Endodermal cell (in vitro differentiated cells): Measurements from ENCODE around the gene KIAA1671. TPM values are rescaled to one million over a fixed set of nuclear protein-coding genes. Genes with fewer than 3 reads are reported as not detected.

Source experiments
- DNase-seq: peaks from one replicate; pipeline ENCODE4 v3.0.0-alpha.2; 2017
- H3K27ac ChIP-seq: 2 replicates; pipeline ENCODE4 v1.5.1; 2013; ENCODE audit warnings: mild to moderate bottlenecking, low read depth, low read length, moderate library complexity
- H3K27me3 ChIP-seq: 2 replicates; pipeline ENCODE4 v1.6.1; 2013; ENCODE audit warnings: mild to moderate bottlenecking, low read length, moderate library complexity; ENCODE audit not compliant: insufficient read depth, control insufficient read depth, poor library complexity, severe bottlenecking
- H3K36me3 ChIP-seq: 2 replicates; pipeline ENCODE4 v1.7.0; 2013; ENCODE audit warnings: mild to moderate bottlenecking, low read length, moderate library complexity; ENCODE audit not compliant: control insufficient read depth, insufficient read depth
- H3K4me1 ChIP-seq: one replicate; pipeline ENCODE4 v1.7.0; 2013; ENCODE audit warnings: low read length; ENCODE audit not compliant: control insufficient read depth, insufficient read depth
- H3K4me3 ChIP-seq: 2 replicates; pipeline ENCODE4 v1.5.1; 2013; ENCODE audit warnings: mild to moderate bottlenecking, low read length, moderate library complexity
- H3K9ac ChIP-seq: 2 replicates; pipeline ENCODE4 v1.6.1; 2013; ENCODE audit warnings: mild to moderate bottlenecking, low read length, moderate library complexity; ENCODE audit not compliant: poor library complexity, severe bottlenecking; ENCODE audit errors: extremely low read depth
- H3K9me3 ChIP-seq: 2 replicates; pipeline ENCODE4 v1.6.1; 2013; ENCODE audit warnings: mild to moderate bottlenecking, low read length, moderate library complexity; ENCODE audit not compliant: control insufficient read depth
- H3K27ac Mint-ChIP-seq: 2 replicates; pipeline ENCODE4 v1.8.0; 2020; ENCODE audit warnings: mixed read lengths
- H3K27me3 Mint-ChIP-seq: 2 replicates; pipeline ENCODE4 v1.8.0; 2021; ENCODE audit warnings: mild to moderate bottlenecking, mixed read lengths; ENCODE audit not compliant: insufficient read depth
- H3K36me3 Mint-ChIP-seq: 2 replicates; pipeline ENCODE4 v1.8.0; 2020; ENCODE audit warnings: low read depth, mixed read lengths
- H3K4me1 Mint-ChIP-seq: 2 replicates; pipeline ENCODE4 v1.8.0; 2020; ENCODE audit warnings: mixed read lengths
- H3K4me3 Mint-ChIP-seq: 2 replicates; pipeline ENCODE4 v1.8.0; 2020; ENCODE audit warnings: mild to moderate bottlenecking, moderate library complexity, mixed read lengths
- H3K9me3 Mint-ChIP-seq: 2 replicates; pipeline ENCODE4 v1.8.0; 2020; ENCODE audit warnings: mild to moderate bottlenecking, mixed read lengths
- WGBS, 2 experiments: methylation state at CpG; one replicate each; pipeline versions ENCODE4 v1.1.5 to v1.1.7; 2013; ENCODE audit warnings: missing lambda C conversion rate in 2 of 2, mixed read lengths in 1 of 2; ENCODE audit not compliant: insufficient coverage in 1 of 2, insufficient read length in 1 of 2; 5-methylcytosine and 5-hydroxymethylcytosine counted together
- total RNA-seq, 2 donors: library from RNA; stranded (reverse); fragmentation: NEBNext Ultra II Directional in 1 of 2; extraction: Animal tissue kit (Norgen Biotek cat#: 25700) in 1 of 2; gene quantifications; 2 replicates in 1 of 2; 3 replicates in 1 of 2; pipeline ENCODE4 v1.2.1, GENCODE V29; 2021
- TF ChIP-seq, protein P1 (sequence below): fragments of 200-600 bp; sonication (generic); conservative IDR thresholded peaks from 2 replicates; pipeline ENCODE4 v1.5.0; 2021; ENCODE audit warnings: antibody characterized with exemption, mild to moderate bottlenecking

Gene KIAA1671
- total RNA-seq, 2 donors from 2014 or later: 38.8 to 43.7 TPM

DNA sequence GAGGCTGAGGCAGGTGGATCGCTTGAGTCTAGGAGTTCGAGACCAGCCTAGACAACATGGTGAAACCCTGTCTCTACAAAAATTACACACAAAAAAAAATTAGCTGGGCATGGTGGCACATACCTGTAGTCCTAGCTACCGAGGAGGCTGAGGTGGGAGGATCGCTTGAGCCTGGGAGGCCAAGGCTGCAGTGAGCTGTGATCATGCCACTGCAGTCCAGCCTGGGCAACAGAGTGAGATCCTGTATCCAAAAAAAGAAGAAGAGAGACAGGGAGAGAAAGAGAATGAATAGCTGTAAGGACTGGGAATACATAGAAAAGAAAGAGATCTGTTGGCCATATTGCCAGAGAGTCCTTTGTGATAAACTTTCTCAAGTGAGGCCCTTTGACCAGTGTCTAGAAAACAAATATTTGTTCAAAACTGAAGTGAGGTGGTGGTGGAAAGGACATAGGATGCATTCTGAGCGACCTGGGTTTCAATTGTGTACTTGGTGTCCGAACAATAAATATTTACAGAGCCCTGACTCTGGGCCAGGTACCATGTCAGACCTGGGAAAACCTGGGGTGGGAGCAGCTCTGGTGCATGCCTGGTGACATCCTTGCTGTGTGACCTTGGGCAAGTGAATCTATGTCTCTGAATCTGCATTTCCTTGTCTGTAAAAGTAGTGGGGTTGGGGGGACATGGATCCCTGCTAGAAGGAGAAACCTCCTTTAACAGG lies 157.5 kb downstream of the KIAA1671 start:
- TF ChIP-seq, protein P1, sequence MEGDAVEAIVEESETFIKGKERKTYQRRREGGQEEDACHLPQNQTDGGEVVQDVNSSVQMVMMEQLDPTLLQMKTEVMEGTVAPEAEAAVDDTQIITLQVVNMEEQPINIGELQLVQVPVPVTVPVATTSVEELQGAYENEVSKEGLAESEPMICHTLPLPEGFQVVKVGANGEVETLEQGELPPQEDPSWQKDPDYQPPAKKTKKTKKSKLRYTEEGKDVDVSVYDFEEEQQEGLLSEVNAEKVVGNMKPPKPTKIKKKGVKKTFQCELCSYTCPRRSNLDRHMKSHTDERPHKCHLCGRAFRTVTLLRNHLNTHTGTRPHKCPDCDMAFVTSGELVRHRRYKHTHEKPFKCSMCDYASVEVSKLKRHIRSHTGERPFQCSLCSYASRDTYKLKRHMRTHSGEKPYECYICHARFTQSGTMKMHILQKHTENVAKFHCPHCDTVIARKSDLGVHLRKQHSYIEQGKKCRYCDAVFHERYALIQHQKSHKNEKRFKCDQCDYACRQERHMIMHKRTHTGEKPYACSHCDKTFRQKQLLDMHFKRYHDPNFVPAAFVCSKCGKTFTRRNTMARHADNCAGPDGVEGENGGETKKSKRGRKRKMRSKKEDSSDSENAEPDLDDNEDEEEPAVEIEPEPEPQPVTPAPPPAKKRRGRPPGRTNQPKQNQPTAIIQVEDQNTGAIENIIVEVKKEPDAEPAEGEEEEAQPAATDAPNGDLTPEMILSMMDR: no peak
- Histone ChIP-seq H3K9ac (no peak overlapping the region), H3K27me3 (no peaks in the 10 kb centered on the region), H3K27ac (no peak overlapping the region), H3K9me3 (no peaks in the 10 kb centered on the region), H3K36me3 (peaks cover 9% of the 10 kb centered on the region), H3K4me1 (peaks cover 8% of the 10 kb centered on the region), H3K4me3 (no peak overlapping the region)
- Mint-ChIP-seq H3K4me3 (no peak overlapping the region), H3K27ac (peak overlapping the region; percentile 22), H3K9me3 (no peaks in the 10 kb centered on the region), H3K27me3 (no peaks in the 10 kb centered on the region), H3K4me1 (peaks cover 18% of the 10 kb centered on the region), H3K36me3 (peaks cover 7% of the 10 kb centered on the region)
- 83 to 94% methylated on average over 6 of the region's 6 CpGs for WGBS, 2 experiments
- DNase-seq: no peak

DNA sequence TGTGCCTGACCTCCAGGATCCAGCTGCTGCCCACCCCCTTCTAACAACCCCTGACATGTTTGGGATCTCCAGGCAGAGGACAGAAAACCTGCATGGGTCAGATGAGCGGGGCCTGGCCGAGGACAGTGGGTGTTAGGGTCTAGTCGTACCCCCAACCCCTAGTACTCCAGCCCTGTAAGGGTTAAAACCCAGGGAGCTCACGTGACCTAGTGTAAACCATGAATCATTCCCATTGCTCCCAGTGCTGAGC lies 158.0 kb downstream of the KIAA1671 start:
- TF ChIP-seq, protein P1: no peak
- Histone ChIP-seq H3K27ac (peak overlapping the region; percentile 85), H3K4me3 (peak overlapping the region; percentile 92), H3K4me1 (peaks cover 8% of the 10 kb centered on the region), H3K9me3 (no peaks in the 10 kb centered on the region), H3K27me3 (no peaks in the 10 kb centered on the region), H3K9ac (no peak overlapping the region), H3K36me3 (peaks cover 9% of the 10 kb centered on the region)
- no peak for DNase-seq
- H3K9me3 Mint-ChIP-seq: no peaks in the 10 kb centered on the region
- H3K27ac Mint-ChIP-seq: peak overlapping the region; percentile 89
- 12 to 18% methylated on average over 2 to 4 of the region's 4 CpGs for WGBS, 2 experiments
- peaks cover 7% of the 10 kb centered on the region for H3K36me3 Mint-ChIP-seq
- peaks cover 18% of the 10 kb centered on the region for H3K4me1 Mint-ChIP-seq
- no peaks in the 10 kb centered on the region for H3K27me3 Mint-ChIP-seq
- peak overlapping the region; percentile 57 for H3K4me3 Mint-ChIP-seq

DNA sequence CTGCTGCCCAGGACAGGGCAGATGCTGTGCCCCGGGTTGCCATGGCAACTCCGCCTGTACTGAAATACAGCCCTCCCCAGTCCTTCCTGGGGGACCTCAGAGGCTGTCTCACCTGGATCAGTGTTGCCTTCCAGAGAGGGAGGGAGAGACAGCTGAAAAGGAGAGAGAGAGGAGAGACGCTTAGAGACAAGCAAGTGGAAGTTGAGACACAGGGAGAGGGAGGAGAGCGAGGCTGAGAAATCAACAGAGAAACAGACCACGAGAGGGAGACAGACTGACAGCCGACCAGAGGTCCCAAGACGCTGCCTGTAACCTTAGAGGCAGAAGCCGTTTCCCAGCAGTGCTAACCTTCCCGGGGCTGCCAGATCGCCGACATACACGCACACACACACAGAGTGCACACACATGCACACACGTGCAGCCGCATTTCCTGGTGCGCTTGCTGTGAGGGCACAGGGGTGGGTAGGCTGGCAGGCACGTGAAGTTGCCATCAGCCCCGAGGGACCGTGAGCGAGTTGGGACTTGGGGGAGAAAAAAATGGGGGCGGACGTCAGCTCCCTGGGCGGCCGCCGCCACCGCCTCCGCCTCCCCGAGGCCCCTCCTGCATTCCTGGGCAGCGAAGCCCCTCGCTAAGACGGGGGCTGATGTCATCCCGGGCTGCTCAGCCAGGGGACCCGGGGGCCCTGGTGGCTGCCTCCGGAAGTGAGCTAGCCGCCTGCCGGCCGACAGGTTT lies 158.5 kb downstream of the KIAA1671 start:
- peaks cover 7% of the 10 kb centered on the region for H3K36me3 Mint-ChIP-seq
- H3K27ac Mint-ChIP-seq: peak overlapping the region; percentile 89
- Histone ChIP-seq H3K36me3 (peaks cover 9% of the 10 kb centered on the region), H3K27ac (peak overlapping the region; percentile 85), H3K4me3 (peak overlapping the region; percentile 92), H3K27me3 (no peaks in the 10 kb centered on the region), H3K9ac (peak overlapping the region; percentile 92), H3K4me1 (peaks cover 8% of the 10 kb centered on the region), H3K9me3 (no peaks in the 10 kb centered on the region)
- TF ChIP-seq, protein P1: peak; percentile 78
- peak overlapping the region; percentile 57 for H3K4me3 Mint-ChIP-seq
- H3K27me3 Mint-ChIP-seq: no peaks in the 10 kb centered on the region
- H3K4me1 Mint-ChIP-seq: peaks cover 18% of the 10 kb centered on the region
- H3K9me3 Mint-ChIP-seq: no peaks in the 10 kb centered on the region
- WGBS, 2 experiments: 0% methylated on average over 16 to 36 of the region's 36 CpGs
- peak; percentile 93 for DNase-seq
